SKM-1 (cell line): ENCODE results near the gene AHDC1.

Source experiments
- DNase-seq: peaks from one replicate; lab custom pipeline; 2025; ENCODE audit not compliant: unreplicated experiment; lab: John Stamatoyannopoulos, UW

AHDC1 gene

DNA sequence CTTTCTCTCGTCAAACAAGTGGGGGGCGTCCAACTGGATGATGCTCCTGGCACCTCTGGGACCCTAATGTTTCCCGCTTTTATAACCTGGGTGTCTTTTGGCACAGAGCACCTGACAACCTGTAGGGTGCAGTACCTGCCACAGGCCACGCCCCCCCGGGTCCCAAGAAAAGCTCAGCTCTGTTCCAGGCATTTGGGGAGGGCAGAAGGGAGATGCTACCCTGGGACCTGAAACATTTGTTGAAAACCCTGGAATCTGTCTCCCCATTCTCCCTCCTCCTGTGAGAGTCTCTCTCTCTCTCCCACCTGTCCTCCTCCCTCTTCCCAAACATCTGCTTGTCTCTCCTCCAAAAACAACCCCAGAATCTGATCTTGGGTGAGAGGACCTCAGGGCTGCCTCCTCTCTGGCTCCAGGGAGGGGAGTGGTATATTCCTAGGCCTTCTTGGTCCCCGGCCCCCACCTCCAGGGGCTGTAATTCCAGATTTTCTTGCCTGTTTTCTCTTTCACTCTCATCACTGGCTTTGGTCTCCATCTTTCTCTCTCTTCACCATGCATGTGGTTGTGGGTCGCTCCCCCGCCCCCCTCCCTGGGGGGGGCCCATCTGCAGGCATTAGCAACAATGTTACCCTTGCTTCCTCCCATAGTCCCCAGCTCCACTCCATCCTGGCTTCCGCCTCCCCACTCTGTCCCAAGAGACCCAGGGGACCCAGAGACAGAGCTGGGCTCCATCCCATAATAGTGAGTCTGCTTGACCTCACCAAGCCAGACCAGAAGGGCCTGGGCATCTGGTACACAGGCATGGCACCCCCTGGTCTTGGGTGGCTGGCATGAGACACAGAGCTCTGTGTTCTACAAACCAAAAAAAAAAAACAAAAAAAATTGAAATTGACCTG lies 4.1 kb downstream of the AHDC1 start:
- DNase-seq, result no peak

DNA sequence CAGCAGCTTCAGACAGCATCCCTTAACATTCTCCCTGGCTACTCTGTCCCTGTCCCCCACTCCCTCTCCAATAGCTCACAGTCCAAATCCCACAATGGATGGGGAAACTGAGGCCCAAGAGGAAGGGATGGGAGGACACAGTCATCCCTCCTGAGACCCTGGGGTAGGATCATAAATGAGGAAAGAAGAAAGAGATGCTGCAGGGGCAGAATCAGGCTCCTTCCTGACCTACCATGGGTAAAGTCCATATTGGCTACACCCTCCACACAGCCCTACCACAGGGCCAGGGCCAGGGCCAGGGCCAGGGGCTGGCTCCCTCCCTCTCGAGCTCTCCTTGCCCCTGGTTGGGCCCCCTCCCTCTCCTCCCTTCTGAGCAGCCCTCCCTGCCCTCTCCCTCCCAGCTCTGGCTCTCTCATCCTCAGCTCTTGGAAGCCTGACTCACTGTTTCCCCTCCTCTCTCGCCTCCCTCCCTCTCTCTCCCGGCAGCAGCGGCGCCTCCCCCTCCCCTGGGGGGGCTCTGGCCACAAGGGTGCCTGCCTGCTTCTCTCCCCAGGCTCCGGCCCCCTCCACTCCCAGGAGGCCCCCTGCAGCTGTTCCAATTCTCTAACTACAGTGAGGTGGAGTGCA lies 4.9 kb downstream of the AHDC1 start:
- no peak for DNase-seq

DNA sequence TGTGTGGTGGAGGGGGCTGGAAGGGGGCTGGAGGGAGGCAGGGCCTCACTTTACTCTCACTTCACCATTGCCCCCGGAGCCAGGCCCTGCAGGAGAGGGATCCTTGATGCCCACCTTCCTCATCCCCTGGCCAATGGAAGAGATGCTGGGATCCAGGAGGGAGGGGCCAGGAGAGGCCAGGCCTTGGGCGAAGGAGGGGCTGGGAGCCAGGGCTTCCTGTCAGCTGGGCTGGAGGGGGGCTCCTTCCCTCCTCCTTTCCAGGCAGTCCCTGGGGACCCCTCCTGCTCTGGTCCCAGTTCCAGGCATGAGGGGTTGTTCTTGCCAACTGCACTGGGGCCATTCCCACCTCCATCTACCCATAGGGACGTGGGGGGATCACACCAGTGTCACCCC lies 5.7 kb downstream of the AHDC1 start:
- DNase-seq, result no peak

DNA sequence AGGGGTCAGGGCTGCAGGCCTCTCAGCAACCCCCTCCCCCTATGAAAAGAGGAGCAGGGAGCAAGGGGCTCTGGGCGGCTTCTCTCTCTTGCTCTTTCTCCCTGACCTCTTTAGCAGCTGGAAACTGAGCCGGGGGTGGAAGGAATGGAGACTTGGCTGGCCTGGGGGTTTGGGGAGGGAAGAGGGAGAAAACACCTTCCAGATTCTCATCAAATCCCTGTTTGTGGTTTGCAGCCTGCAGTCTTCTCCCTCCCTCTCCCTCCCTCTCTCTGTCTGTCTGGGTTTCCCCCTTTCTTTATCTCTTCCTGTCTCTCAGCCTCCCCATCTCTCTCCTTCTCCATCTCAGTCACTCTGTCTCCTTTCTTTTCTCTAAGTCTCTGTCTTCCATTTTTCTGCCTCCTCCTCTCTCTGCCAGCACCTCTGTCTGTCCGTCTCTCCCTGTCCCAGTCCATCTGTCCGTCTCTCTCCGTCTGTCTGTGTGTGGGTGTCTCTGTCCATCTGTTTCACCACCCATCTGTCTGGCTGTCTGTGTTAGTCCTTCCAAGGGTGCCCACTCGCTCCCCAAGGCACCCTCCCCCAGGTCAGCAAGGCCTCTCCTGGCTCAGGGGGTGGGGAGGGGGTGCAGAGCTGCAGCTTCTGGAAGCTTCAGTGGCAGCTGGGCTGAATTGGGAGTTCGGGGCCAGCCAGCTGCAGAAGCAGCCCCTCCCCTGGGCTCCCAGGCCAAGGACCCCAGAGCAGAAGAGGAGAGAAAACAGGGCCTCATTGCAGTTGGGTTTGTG lies 6.2 kb downstream of the AHDC1 start:
- no peak for DNase-seq

DNA sequence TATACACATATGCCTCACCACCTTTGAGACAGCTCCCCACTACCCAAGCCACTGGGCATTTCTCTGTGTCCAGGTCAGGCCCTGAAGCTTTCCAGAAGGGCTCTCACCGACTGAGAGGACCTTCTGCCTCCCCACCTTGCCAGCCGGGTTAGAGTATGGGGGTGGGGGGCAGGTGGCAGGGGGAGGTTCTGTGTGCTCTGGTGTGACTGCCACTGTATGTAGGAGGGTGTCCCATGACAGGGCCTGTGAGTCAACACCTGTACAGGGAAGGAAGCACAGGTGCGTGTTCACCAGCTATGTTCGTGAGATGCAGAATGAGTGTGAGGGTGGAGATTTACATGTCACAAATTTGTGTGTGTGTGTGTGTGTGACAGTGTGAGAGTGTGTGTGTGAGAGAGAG lies 7.0 kb downstream of the AHDC1 start:
- DNase-seq, result no peak

DNA sequence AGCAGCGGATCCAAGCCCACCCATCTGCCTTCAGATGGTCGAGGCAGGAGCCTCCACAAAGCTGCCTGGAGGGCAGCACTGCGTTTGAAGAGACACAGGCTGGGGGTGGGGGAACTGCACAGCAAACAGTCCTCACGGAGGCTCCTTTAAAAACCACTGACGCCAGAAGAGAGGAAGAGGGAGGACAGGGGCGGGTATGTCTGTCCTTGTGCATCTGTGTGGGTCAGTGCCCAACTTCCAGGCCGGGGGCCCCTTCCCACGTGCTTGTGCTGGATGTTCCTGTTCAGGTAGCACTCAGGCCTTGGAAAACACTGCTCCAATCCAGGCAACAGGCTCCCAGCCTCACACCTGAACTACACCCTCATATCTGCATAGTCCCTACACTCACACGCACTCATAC lies 7.7 kb downstream of the AHDC1 start:
- DNase-seq, result no peak

DNA sequence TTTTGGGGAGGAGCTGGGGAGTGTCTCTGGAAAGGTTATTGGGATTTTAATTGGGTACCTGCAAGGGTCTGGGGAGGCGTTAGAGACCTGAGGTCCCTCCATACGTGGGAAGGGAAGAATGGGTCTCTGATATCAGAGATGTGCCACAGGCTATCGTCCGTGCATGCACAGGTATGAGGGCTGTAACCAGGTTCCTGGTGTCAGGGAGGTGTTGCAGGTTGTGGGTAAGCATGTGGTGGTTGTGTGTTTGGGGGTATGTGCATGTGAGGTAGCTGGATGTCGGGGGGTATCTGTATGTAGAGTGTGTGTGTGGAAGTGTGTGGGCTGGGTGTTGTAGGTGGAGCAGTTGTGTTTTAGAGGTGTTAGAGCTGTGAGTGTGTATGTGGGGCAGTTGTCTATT lies 8.3 kb downstream of the AHDC1 start:
- DNase-seq, result no peak

DNA sequence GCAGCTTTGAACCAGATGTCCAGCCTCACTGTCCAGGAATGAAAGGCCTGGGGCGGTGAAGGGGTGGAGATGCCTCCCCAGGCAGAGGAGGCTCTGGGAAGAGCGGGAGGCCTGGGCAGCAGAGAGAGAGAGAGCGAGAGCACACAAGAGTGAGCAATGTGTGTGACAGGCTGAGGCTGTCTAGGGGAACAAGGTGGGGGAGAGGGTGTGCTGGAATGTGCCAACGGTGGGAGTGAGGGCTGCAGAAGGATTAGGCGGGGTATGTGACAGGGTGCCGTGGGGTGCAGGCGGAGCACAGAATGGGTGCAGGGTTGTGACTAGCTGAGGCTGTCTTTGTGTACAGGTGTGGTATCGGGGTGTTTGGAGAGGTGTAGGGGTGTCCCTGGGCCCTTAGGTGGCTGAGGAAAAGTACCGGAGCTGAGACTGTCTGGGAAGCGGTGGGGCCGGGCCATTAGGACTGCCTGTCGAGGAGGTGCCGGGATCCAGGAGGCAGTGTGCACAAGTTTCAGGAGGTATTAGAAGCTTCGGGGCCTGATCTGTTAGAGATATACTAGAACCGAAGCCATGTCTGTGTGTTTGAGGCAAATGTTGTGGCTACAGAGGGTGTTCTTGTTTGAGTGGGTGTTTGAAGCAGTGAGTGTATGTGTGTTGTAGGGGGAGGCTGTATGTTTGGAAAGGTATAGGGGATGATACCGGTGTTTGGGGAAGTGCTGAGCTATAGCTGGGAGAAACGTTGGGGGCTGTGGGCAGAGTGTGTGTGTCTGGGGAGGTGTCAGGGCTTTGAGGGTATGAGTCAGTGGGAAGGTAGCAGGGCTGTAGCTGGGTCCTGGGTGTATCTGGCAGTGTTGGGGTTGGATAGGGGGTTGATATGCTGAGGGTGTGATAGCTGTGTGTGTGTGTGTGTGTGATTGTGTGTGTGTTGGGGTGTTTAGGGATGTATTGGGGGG lies 9.1 kb downstream of the AHDC1 start:
- no peak for DNase-seq

DNA sequence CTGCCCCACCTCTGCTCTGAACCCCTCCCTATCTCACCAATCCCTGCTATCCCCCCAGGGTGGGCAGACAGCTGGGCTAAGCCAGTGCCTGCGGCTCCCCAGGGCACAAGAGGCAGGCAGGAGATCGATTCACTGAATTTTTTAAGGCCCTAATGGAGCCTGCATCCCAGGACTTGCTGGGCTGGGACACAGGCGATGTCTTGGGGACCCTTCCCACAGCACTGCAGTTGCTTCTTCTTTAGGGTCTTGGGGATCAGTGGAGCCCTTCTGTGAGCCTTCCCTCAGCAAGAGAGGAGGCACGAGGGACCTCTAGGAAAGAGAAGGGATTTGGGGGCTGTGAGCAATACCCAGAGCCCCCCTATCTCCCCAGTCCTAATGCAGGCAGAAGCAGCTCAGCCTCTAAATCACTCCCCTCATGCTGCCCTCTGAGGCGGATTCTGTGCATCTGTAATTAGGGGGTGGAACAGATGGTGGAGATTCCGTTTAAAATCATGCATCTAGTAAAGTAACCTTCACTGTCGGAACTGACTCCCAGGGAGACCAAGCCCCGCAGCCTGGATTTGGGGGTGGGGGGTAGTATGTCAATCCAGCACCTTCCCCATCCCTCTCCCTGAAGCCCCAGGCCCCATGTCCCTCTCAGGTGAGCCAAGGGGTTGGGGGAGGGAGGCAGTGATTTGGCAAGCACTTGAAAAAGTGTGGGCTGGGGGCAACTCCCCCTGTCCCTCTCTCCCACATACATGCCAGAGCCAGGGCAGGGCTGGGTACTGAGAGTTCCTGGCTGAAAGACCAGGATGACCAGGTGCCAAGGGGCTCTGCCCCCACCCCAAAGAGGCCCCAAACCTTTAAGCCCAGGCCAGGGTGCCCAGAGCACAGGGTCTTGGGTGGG lies 10.0 kb downstream of the AHDC1 start:
- DNase-seq, result no peak

DNA sequence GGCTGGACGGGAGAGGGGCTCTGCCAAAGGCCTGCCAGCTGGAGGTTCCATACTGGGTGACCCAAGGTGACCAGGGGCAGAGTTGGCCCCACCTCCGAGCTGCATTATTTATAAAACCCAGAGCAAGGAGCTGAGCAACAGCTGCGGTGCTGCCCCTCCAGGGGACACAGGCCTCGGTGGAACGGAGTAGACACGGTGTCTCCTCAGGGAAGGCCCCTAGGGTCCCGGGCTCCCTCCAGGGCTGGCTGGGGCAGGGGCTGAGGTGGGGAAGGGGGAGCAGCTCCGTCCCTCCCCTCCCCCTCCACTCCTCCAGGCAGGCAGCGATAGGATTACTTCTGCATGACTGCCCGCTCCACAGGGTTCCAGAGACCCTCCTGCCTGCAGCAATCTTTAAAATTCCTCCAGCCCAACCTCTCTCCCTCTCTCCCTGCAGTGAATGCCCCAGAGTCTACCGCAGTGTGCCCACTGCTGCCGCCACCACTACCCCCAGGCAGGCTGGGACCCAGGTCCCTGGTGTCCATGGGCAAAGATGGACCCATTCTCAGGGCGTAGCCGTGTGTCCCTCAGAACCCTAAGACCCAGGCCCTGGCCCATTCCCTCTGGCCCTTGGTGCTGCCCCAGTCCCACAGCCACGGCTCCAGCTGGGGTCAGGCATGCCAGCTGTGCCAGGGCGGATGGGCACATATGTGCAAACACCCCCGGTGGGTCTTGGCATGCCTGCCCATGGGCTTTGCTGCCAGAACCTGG lies 10.8 kb downstream of the AHDC1 start:
- DNase-seq, result no peak

DNA sequence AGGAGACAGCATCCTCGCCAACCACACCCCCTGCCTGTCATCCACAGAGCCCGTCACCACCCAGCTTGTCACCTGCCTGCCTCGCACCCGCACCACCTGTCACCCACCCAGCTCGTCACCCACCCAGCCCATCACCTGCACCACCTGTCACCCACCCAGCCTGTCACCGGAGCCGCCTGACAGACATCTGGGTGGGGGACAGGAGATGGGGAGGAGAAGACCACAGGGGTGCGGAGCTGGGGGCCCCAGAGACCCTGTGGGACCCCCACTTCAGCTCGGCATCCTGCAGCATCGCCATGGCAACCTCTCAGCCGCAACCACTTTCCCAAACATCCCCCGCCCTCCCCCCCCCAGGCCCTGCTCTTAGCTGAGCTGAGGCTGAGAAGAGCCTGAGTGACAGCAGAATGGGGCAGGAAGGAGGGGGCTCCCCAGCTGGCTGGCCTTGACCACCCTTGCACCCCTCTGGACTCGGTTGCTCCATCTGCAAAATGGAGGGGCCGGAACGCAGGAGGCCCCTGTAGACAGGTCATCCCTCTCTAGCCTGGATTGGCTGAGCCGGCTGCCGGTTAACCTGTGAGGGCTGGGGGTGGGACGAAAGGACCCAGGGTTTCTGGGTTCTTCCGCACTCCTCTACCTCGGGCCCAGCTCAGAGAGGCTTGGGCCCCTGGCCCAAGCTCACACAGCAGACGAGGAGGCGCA lies 11.6 kb downstream of the AHDC1 start:
- DNase-seq, result no peak

DNA sequence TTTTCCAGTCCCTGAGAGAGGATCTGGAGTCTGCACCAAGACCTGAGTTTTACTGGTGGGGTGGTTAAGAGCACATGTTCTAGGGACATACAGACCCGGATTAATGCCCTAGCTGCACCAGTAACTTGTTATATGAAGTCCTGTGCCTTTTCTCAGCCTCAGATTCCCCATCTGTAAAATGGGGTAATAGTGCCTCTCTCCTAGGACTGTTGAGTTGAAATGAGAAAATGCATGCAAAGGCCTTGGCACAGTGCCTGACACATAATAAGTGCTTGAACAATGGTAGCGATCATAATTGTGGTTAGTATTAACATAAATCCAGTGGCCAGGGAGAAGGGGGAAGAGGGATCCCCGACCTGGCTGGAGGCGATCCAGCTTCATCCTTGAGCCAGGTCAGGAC lies 12.3 kb downstream of the AHDC1 start:
- no peak for DNase-seq

DNA sequence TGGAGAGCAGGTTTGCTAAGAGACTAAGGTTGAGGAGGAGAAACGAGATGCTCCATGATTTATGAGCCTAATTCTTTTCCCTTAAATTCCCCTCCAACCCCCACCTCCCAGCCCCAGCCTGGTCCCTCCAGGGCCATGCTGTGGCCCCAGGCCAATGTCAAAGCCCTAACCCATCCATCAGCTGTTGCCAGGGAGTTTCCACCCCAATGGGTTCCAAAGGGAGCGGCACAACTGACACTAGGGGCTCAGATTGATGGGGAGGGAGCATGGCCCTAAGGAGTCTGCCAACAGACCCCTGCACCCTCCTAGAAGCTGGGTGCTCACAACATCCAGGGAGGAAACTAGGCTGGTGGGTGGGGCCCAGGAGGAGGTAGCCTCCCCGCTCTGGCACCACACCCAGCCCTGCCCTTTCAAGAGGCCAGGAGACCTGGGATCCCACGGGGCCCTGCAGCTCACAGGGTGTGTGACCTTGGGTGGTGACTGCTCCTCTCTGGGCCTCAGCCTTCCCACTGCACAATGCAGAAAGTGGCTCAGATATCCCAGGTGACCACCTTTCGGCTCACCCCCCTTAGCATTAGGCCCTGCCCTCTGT lies 12.9 kb downstream of the AHDC1 start:
- no peak for DNase-seq

DNA sequence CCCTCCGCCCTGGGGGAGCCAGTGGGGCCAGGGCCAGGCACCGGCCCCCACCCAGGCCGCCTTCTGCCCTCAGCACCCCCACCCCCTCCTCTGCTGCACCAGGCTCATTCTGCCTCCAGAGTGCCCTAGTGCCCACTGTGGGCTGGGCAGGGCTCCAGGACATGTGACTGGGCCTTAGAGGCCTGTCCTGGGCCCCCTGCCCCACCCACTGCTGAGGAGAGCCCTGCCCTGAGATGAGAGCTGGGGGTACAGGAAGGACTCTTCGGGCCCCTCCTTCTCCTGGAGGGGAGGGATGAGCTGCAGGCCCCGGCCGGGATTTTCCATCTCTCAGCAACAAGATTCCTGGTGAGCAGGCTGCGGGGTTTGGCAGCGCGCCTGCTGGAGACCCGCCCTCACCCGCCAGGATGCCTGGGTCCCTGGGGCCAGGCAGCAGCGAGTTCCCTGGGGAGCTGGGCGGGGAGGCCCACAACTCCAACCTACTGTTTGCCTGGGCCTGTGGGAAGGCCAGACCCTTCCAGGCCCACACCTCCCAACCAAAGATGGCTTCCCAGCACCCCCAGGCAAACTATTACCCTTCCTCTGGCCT lies 14.0 kb downstream of the AHDC1 start:
- no peak for DNase-seq

DNA sequence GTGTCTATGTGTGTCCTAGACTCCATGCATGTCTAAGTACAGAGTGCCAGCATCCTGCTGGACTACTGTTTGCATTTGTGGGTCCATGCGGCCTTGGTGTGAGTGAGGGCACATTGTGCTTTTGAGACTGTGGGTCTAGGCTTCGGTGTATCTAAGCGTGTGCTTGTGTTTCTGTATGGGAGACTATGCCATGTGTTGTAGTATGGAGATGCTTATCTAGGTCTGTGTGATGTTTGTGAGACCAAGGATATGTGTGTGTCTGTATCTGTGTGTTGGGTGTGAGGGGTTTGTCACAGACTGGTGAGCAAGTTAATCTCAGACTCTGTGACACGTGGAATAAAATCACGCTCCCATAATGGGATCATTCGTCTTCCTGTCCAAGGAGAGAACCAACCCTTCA lies 14.5 kb downstream of the AHDC1 start:
- DNase-seq, result no peak

DNA sequence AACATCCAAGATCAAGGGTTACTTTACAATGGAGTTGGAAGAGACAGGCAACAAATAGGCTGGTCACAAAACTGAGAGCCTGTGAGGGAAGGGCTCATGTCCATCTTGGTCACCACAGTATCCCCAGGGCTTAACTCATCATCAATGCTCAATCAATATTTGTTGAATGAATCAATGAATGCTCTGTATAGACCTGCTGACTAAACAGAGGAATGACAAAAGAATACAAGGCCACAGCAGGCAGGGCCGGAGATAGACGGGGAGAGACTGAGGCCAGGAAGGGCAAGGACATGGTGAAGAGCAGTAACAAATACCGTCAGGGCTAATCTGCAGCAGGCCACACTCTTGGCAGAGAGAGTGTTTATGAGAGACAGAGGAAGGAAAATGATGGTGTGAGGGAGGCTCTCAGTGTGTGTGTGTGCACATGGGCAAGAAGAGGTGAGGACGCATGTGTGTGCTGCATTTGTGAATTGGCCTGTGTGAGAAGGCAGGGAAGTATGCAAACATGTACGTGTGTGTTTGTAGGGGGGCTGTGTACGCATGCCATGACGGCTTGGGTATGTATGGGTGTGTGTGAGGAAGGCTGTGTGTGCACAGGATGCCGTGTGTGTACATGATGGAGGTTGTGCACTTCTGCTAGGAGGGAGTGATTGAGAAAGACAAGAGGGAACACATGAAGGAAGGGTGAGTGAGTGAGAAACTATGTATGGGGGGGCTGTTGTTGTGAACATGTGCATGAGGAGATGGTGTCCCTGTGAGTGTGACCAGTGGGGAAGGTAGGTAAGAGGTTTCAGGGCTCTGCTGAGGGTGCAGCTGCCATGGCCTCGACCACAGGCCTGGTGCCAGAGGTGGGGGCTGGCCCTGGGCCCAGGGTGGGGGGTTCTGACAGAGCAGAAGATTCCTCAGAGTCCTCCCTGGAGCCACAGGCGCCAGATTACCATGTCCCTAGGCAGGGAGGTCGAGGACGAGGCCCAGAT lies 15.4 kb downstream of the AHDC1 start:
- DNase-seq, result no peak

DNA sequence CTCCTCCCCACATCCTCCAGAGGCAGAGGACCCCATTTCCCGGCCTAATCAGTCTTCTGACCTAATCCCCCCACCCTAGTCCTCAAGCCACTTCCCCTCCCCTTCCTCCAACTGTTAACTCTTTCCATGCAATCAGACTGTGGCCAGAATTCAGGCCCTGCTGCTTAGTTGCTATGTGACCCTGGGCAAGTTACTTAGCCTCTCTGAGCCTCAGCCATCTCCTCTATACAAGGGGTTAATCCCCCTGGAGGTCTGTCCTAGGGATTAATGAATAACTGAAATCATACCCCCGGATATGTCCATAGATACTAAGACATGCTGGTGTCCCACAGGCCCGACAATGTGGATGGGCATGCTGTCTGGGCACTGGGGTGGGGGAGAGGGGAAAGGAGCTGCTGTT lies 18.3 kb downstream of the AHDC1 start:
- DNase-seq, result no peak
